ENCODE data around the gene WDR35.
"Not testable (repeated sequence)": the region's sequence is repeated elsewhere in the genome, so short reads cannot be mapped to it uniquely, and the experiment has no call there.

The WDR35 gene

DNA sequence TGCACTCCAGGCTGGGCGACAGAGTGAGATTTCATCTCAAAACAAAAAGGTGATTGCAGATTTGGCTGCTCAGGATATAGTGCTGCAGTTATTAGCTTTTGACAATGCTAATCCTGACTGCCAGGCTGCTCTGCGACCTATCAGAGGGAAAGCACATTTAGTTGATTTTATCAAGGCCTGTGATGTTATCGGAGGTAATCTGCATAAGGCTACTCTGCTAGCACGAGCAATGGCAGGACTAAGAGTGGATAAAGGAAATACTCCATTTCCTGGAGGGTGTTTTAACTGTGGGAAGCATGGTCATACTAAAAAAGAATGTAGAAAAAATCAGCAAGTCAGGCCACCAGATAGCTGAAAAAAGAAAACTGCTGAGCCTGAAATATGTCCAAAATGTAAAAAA is 65.4 kb downstream of the WDR35 start:
- H3K9ac ChIP-seq (ENCODE audit: low read length); H3K27ac ChIP-seq (ENCODE audit: low read depth, low read length); H3K27me3 ChIP-seq (ENCODE audit: control insufficient read depth, insufficient read depth, low read length); H3K4me3 ChIP-seq (ENCODE audit: low read length); H3K4me1 ChIP-seq (ENCODE audit: control insufficient read depth, insufficient read depth, low read length); H3K36me3 ChIP-seq (ENCODE audit: control insufficient read depth, insufficient read depth, low read length): not testable (repeated sequence)

GRCh38 chr2:19922188-19922587 is 67.7 kb downstream of the WDR35 start:
- H3K4me1 ChIP-seq (ENCODE audit: control insufficient read depth, insufficient read depth, low read length); H3K4me3 ChIP-seq (ENCODE audit: low read length); H3K27ac ChIP-seq (ENCODE audit: low read depth, low read length); H3K36me3 ChIP-seq (ENCODE audit: control insufficient read depth, insufficient read depth, low read length); H3K9ac ChIP-seq (ENCODE audit: low read length); H3K27me3 ChIP-seq (ENCODE audit: control insufficient read depth, insufficient read depth, low read length): not testable (repeated sequence)

DNA sequence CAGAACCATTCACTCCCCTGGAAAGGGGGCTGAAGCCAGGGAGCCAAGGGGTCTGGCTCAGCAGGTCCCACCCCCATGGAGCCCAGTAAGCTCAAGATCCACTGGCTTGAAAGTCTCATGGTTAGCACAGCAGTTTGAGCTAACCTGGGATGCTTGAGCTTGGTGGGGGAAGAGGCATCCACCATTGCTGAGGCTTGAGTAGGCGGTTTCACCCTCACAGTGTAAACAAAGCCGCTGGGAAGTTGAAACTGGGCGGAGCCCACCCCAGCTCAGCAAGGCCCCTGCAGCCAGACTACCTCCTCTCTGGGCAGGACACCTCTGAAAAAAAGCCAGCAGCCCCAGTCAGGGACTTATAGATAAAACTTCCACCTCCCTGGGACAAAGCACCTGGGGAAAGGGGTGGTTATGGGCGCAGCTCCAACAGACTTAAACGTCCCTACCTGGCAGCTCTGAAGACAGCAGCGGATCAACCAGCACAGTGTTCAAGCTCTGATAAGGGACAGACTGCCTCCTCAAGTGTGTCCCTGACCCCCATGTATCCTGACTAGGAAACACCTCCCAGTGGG is 73.4 kb downstream of the WDR35 start:
- Histone ChIP-seq H3K27me3 (ENCODE audit: control insufficient read depth, insufficient read depth, low read length) (no peaks in the 10 kb centered on the region), H3K27ac (ENCODE audit: low read depth, low read length) (no peak overlapping the region), H3K9ac (ENCODE audit: low read length) (no peak overlapping the region), H3K36me3 (ENCODE audit: control insufficient read depth, insufficient read depth, low read length) (peaks cover 2% of the 10 kb centered on the region), H3K4me3 (ENCODE audit: low read length) (no peak overlapping the region), H3K4me1 (ENCODE audit: control insufficient read depth, insufficient read depth, low read length) (no peaks in the 10 kb centered on the region)

DNA sequence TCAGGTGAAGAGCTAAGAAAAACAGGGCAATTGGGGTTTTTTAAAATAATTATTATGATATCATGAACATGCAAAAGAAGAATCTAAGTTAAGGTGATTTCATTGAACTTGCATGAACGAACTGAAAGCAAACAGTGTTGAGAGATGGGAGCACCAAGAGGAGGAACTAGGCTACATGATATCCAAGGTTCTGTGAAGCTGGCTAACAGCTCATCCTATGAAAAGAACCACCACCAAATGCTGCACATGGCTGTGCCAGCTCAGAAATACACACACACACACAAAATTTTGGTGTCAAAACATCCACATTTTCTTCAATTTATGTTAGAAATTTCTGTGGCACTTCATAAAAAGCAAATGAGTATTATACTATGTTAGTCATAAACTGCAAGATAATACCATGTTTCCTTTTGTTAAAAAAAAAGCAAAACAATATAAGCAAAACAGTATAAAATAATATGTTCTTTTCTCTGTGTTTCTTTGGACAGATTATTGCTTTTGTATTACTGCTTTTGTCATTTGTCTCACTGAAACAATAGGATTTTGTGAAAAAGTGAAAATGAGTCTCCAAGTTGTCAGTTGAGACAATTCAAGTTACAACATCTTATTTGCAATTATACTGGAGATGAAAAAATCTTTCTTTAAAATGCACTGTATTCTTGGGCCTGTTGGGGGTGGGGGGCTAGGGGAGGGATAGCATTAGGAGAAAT is 75.5 kb downstream of the WDR35 start:
- Histone ChIP-seq H3K27ac (ENCODE audit: low read depth, low read length) (no peak overlapping the region), H3K4me3 (ENCODE audit: low read length) (no peak overlapping the region), H3K36me3 (ENCODE audit: control insufficient read depth, insufficient read depth, low read length) (peaks cover 2% of the 10 kb centered on the region), H3K27me3 (ENCODE audit: control insufficient read depth, insufficient read depth, low read length) (no peaks in the 10 kb centered on the region), H3K9ac (ENCODE audit: low read length) (no peak overlapping the region), H3K4me1 (ENCODE audit: control insufficient read depth, insufficient read depth, low read length) (no peaks in the 10 kb centered on the region)

- Histone ChIP-seq H3K36me3 (ENCODE audit: control insufficient read depth, insufficient read depth, low read length) (peaks cover 2% of the 10 kb centered on the region), H3K4me1 (ENCODE audit: control insufficient read depth, insufficient read depth, low read length) (no peaks in the 10 kb centered on the region), H3K9ac (ENCODE audit: low read length) (no peak overlapping the region), H3K4me3 (ENCODE audit: low read length) (no peak overlapping the region), H3K27ac (ENCODE audit: low read depth, low read length) (no peak overlapping the region), H3K27me3 (ENCODE audit: control insufficient read depth, insufficient read depth, low read length) (no peaks in the 10 kb centered on the region)
These were observed 77.9 kb downstream of the WDR35 start for GRCh38 chr2:19911808-19912509.

DNA sequence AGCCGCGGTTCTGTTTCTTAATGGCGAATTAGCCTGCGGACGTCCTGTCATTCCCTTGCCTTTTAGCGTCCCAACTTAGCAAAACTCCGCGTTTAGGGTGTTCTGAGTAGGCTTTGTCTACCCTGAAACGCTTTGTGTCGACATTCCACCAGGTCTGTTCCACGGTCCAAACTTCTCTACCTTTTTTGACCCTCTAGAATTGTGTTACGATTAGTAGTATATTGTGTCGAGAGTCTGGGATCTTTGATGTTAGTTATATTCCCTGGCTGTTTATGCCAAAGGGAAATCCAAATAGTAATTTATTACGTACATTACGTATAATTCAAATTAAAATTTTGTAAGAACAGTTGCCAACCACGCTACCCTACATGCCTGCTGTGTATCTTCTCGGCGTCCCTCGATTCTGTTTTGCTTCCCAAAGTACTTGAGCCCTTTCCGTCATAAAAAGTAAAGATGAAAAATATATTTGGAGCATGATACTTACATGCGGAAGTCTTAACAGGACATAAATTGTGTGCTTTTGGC is 87.6 kb downstream of the WDR35 start:
- Histone ChIP-seq H3K36me3 (ENCODE audit: control insufficient read depth, insufficient read depth, low read length) (no peaks in the 10 kb centered on the region), H3K9ac (ENCODE audit: low read length) (peak overlapping the region; percentile 70), H3K4me1 (ENCODE audit: control insufficient read depth, insufficient read depth, low read length) (peaks cover 19% of the 10 kb centered on the region), H3K27ac (ENCODE audit: low read depth, low read length) (peak overlapping the region; percentile 87), H3K27me3 (ENCODE audit: control insufficient read depth, insufficient read depth, low read length) (no peaks in the 10 kb centered on the region), H3K4me3 (ENCODE audit: low read length) (peak overlapping the region; percentile 78)

DNA sequence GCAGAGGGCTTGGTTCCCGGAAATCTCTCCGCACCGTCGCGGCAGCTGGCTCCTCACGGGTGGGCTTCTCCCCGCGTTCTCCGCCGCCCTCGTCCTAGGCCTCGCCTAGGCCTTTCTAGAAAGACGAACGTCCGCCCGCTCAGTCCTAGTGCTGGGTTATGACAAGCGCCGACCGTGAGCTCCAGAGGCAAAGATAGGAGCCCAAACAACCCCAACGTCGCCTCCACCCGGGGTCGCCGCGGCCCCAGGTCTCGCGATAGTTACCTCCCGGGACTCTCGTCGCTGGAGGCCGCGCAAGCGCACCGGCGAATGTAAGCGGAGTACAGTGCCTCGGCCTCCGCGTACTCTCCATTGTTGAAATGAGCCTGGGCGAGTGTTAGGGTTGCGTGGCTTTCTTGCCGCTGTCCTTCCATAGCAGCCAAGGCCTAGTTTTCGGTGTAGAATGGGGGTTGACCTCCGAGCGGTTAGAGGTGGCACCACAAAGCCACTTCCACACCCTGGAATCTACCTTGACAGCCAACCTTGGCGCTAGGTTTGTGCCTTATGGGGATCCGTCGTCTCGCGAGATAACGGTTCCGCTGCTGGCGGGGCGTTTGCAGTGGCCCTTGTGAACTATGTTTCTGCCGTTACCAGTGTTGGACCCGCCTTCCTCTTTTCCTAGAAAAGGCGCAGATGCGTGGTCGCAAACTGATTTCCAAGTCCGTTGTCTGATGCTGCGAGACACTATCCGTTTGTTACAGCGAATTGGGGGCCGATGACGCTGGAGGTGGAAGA is 88.3 kb downstream of the WDR35 start, which contains the start of gene TTC32:
Gene TTC32 (minus strand): TSS at position 542 of the 774 bp plus-strand sequence. CDS start 129 bp downstream, at position 413.
- H3K27ac ChIP-seq (ENCODE audit: low read depth, low read length): peak within 1 kb of the TSS; percentile 87
- H3K4me3 ChIP-seq (ENCODE audit: low read length): peak within 1 kb of the TSS; percentile 78
- no peaks in the 10 kb centered on the region for H3K27me3 ChIP-seq (ENCODE audit: control insufficient read depth, insufficient read depth, low read length)
- H3K4me1 ChIP-seq (ENCODE audit: control insufficient read depth, insufficient read depth, low read length): peaks cover 19% of the 10 kb centered on the region
- peak within 1 kb of the TSS; percentile 81 for H3K9ac ChIP-seq (ENCODE audit: low read length)
- no peaks in the 10 kb centered on the region for H3K36me3 ChIP-seq (ENCODE audit: control insufficient read depth, insufficient read depth, low read length)

DNA sequence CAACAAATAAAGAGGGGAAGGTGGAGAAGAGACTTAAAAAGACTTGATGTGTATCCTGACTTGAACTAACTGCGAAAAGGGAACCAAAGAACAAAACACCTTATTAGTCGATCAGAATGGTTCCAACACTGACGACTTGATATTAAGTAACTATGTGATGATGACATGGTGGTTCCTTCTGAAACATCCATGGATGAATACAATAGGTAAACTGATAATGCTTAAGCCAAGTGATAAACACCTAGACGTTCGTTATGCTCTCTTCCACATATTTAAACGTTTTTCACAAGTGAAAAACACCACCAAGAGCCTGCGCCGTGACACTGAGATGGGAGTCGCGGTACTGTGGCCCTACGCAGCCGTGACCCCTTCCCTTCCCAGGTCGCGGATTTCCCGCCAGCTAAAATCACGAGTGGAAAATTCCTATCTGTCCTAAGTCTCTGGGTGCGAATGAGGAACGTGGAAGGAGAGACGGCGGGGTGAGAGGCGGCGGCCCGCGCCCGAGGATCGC is 88.9 kb downstream of the WDR35 start:
- Histone ChIP-seq H3K4me3 (ENCODE audit: low read length) (peak overlapping the region; percentile 78), H3K27me3 (ENCODE audit: control insufficient read depth, insufficient read depth, low read length) (no peaks in the 10 kb centered on the region), H3K36me3 (ENCODE audit: control insufficient read depth, insufficient read depth, low read length) (no peaks in the 10 kb centered on the region), H3K4me1 (ENCODE audit: control insufficient read depth, insufficient read depth, low read length) (peaks cover 19% of the 10 kb centered on the region), H3K27ac (ENCODE audit: low read depth, low read length) (peak overlapping the region; percentile 87), H3K9ac (ENCODE audit: low read length) (peak overlapping the region; percentile 81)

DNA sequence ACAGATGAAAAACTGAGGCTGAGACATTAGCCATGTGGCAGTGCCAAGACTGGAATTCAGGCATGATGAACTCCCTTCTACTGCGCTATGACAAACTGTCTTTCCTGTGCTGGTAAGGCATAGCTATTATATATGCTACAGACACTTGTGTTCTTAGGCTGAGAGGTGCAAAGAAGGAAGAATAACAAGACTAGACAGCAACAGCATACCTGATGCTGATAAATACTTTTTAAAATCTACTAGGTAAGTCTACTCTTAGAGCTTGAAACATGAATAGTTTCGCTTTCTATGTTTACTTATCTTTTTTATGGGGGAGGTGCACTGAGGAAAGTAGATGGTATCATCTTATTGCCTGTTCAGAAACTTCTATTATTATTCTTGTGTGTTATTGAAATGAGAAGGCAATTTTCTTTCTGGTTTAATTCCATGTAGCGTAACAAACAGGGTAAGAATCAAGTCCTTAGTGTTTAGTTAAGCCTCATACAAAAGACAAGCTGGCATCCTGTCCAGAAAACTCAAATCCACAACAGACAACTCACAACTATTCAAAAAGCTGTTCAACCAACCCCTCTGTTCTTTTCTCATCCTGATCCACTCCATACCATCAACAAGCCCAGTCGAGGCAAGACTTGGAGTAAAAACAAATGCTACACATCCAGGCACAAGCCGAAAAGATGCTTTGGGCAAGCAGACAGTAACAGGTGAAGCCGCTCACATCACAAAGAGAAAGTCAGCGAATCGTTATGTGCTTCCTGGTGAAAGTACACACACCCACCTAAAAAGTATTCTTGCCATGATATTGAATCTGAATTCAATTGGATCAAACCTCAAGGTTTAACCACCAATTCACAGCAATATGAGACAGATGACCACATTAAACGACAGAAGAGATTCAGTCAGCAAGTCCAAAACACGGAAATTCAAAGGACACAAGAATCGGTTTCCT is 89.6 kb downstream of the WDR35 start:
- H3K27me3 ChIP-seq (ENCODE audit: control insufficient read depth, insufficient read depth, low read length): no peaks in the 10 kb centered on the region
- no peak overlapping the region for H3K9ac ChIP-seq (ENCODE audit: low read length)
- peak overlapping the region; percentile 87 for H3K27ac ChIP-seq (ENCODE audit: low read depth, low read length)
- peak overlapping the region; percentile 78 for H3K4me3 ChIP-seq (ENCODE audit: low read length)
- H3K36me3 ChIP-seq (ENCODE audit: control insufficient read depth, insufficient read depth, low read length): no peaks in the 10 kb centered on the region
- H3K4me1 ChIP-seq (ENCODE audit: control insufficient read depth, insufficient read depth, low read length): peaks cover 22% of the 10 kb centered on the region

DNA sequence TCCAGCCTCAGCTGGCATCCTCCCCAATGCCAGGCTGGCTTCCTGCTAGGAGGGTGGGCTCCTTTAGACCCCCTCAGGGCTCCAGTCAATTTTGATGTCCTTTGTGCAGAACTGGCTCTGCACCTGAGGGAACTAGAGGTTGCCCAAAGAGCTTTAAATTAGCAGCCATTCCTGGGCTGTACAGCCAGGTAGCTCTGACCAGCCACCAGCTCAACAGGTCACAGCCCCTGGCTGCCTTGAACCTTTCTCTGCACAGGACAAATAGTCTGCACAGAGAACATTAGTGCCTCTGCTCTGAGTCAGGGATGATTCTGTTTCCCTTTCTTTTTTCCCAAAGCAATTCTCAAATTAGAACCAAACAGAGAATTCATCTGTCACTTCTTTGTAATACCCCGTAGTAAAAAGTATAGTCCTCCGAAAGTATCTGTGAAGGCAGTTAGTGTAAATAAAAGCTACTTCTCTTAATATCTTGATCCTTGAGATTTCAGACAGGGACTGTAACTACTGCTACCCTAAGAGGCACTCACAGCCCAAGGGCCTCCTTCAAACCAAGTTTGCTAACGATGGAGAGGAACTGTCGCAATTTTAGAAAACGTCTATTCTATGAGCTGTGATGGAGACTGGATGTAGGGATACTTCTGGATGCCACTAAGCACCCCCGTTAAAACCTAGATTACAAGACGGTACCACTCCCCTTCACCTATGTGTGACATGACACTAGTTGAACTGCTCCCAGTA is 91.1 kb downstream of the WDR35 start:
- H3K4me3 ChIP-seq (ENCODE audit: low read length): no peak overlapping the region
- no peak overlapping the region for H3K27ac ChIP-seq (ENCODE audit: low read depth, low read length)
- H3K36me3 ChIP-seq (ENCODE audit: control insufficient read depth, insufficient read depth, low read length): no peaks in the 10 kb centered on the region
- H3K27me3 ChIP-seq (ENCODE audit: control insufficient read depth, insufficient read depth, low read length): no peaks in the 10 kb centered on the region
- peaks cover 22% of the 10 kb centered on the region for H3K4me1 ChIP-seq (ENCODE audit: control insufficient read depth, insufficient read depth, low read length)
- no peak overlapping the region for H3K9ac ChIP-seq (ENCODE audit: low read length)
